Measurements from ENCODE around the gene HOXA3.

HOXA3 gene

DNA sequence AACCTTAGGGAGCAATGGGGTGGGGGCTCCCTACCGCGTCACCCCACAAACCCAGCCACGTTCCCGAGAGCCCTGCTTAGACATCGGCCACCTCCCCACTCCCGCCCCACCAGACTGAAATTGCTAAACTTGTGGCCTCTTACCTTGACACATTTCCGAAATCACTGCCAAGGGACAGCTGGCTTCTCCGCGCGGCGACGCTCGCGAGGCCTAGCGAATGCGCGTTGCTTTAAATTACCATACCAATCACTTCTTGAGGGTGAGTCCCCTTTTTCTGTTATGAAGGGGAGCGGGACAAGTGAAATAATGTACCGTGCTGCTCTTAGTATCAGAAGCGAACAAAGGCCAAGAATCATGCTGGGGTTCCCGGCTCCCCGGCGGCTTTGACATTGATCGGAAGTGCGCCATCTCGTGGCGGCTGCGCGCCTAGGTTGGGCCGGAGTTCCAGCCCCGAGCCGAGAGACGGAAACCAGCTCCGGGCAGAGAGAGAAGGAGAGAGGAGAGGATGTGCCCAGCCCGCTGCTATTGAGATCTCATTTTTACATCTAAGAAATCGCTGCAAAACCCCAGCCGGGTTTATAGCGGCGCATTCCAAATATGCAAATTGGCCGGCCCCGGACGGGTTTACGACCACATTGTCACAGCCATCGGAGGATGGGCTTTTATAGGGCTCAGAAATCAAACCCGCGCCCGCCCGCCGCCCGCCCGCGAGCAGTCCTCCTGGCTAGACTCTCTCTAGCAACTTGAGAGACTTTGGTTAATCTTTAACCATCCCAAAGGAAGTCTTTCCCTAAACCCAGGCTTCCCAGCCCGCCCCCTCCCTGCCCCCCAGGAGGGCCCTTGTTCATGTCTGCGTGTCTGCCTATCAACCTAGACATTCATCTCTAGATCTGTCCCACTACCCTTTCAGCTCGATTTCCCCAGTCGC lies 27.4 kb upstream of the HOXA3 start:
- TF ChIP-seq, protein P1, sequence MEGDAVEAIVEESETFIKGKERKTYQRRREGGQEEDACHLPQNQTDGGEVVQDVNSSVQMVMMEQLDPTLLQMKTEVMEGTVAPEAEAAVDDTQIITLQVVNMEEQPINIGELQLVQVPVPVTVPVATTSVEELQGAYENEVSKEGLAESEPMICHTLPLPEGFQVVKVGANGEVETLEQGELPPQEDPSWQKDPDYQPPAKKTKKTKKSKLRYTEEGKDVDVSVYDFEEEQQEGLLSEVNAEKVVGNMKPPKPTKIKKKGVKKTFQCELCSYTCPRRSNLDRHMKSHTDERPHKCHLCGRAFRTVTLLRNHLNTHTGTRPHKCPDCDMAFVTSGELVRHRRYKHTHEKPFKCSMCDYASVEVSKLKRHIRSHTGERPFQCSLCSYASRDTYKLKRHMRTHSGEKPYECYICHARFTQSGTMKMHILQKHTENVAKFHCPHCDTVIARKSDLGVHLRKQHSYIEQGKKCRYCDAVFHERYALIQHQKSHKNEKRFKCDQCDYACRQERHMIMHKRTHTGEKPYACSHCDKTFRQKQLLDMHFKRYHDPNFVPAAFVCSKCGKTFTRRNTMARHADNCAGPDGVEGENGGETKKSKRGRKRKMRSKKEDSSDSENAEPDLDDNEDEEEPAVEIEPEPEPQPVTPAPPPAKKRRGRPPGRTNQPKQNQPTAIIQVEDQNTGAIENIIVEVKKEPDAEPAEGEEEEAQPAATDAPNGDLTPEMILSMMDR (IDR thresholded peaks at IDR 0.05; ENCODE audit: borderline replicate concordance, insufficient read depth, low read depth, low read length), result peak; percentile 75
- H3K4me3 ChIP-seq (ENCODE audit: low read depth, low read length), result no peak overlapping the region

DNA sequence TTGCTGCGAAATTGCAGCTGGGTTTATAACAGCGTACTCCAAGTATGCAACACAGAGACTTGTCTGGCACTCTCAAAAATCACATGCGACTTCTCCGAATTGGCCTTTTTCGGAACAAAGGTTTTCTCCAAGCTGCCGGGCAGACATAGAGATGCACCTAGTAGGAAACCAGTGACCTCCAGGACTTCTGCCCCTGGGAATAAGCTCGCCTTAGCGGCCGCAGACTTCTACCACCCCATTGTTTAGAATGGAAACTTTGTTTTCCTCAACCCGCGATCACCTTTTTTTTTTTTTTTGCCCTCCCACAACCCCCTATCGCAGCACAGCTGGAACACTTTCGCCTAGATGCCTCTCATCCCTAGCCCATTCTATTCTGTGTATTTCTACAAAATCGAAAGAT lies 26.6 kb upstream of the HOXA3 start:
- no peak overlapping the region for H3K4me3 ChIP-seq (ENCODE audit: low read depth, low read length)
- TF ChIP-seq, protein P1 (IDR thresholded peaks at IDR 0.05; ENCODE audit: borderline replicate concordance, insufficient read depth, low read depth, low read length), result no peak

DNA sequence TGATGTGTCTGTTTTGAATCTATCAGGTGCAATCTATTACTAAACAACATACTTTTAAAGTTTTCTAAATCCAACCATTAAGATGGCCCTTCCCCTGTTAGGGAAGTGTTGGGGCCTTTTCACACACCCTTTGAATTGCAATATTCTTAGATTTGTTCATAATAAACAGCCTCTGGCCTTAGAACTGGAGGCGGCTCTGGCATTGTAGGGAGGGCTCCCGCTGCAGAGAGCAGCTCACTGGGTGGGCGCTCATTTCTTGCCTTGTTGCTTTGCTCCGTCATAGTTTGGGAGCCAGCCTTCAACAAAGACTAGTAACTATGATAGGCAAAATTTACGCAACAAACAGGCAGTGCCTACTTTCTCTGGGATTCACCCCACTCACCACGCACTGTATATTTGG lies 26.0 kb upstream of the HOXA3 start:
- no peak overlapping the region for H3K4me3 ChIP-seq (ENCODE audit: low read depth, low read length)

DNA sequence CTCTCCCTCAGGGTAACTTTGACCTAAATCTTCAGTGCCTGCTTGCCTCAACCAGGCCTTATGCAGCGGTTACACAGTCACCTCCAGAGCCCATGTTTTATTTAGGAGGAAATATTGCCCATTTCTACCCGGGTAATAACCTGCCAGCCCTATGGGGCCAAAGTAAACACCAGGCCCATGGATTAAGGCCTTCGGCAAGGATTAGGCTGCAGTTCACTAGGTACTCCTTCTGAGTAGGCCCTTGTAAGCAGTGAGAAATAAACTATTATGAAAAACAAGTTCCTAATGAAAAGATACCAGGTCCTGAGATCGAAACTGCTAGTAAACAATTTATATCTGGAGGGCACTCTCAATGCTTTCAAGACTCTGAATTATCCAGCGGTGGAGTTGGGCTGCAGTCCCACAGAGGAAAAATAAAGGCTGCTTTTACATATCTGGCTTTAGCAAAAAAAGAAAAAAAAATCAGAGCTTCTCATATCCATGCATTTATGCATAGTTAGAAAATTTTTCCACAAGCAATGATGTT lies 25.5 kb upstream of the HOXA3 start:
- no peak overlapping the region for H3K4me3 ChIP-seq (ENCODE audit: low read depth, low read length)
- TF ChIP-seq, protein P1 (IDR thresholded peaks at IDR 0.05; ENCODE audit: borderline replicate concordance, insufficient read depth, low read depth, low read length), result no peak

More for the DNA sequence above, 26.0 kb upstream of the HOXA3 start:
- TF ChIP-seq, protein P1 (IDR thresholded peaks at IDR 0.05; ENCODE audit: borderline replicate concordance, insufficient read depth, low read depth, low read length), result no peak

DNA sequence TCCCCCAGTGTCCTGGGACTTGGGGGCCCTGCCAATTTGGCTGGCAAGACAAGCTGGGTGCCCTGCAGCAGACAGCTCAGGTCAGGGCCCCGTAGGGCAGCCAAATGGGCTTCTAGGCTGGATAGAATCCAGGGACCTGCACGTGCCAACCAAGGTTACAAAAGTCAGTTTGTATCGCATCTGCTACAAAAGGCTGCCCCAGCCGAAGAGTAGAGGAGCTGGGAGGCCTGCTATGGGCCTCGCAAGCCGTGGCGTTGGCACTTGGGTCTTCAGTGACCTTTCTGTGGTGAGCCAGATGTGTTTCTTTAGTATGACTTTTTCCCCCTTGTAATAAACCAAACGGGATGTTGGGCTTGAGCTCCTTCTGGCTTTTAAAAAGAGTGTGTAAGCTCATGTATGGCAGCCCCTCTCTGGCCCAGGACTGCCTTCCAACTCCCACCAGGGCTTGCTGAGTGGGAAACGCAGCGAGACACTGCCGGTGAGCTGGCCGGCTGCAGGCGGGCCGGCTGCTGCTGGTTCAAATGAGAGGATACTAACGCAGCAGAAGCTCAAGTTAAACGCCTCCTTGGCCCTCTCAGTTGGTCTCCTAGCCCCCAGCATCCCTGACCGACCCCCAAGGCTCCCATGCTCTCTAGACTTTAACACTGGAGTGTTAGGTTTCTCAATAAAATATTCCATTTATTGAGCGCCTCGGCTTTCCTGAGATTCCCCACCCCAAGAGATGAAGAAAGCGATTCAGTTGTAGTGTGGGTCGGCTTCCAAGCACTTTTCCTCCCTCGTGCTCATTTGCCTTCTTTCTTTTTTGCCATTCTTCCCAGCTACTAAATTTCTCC lies 24.8 kb upstream of the HOXA3 start:
- H3K4me3 ChIP-seq (ENCODE audit: low read depth, low read length), result no peak overlapping the region
- TF ChIP-seq, protein P1 (IDR thresholded peaks at IDR 0.05; ENCODE audit: borderline replicate concordance, insufficient read depth, low read depth, low read length), result no peak

DNA sequence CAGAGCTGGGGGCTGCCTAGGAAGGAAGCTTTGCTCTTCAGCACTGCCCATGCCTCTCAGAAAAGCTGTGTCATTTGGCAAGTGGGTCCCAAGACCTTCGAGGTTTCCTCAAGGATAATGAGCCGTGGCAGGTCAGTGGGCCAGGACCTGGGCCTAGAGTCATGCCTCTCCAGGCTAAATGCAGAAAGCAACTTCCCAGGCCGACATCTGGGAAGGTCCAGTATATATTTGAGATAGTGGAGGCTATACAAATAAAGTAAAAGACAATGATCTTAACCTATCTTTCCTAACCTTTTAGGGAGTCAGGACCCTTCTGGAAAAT lies 24.1 kb upstream of the HOXA3 start:
- TF ChIP-seq, protein P1 (IDR thresholded peaks at IDR 0.05; ENCODE audit: borderline replicate concordance, insufficient read depth, low read depth, low read length), result no peak
- H3K4me3 ChIP-seq (ENCODE audit: low read depth, low read length), result no peak overlapping the region

All from GM12875 (cell line).